H1 (cell line): ENCODE measurements around the gene TMEM39B.

Experiments
- CREB1 ChIP-seq: IDR thresholded peaks from 2 replicates; pipeline ENCODE4 v1.6.1; 2012; ENCODE audit warnings: inconsistent platforms
- CTCF ChIP-seq, 3 experiments: IDR thresholded peaks; 1 replicate in 2 of 3; 2 replicates in 1 of 3; pipeline versions ENCODE4 v1.5.1 to v1.6.1; 2011; ENCODE audit warnings: low read length in 3 of 3, mild to moderate bottlenecking in 3 of 3, inconsistent platforms in 2 of 3, low read depth in 1 of 3, moderate library complexity in 1 of 3; ENCODE audit not compliant: insufficient read depth in 1 of 3; ENCODE audit errors: control extremely low read depth in 1 of 3
- EZH2 ChIP-seq: fragments of 200-600 bp; sonication (generic); IDR thresholded peaks from 2 replicates; pipeline ENCODE4 v1.7.1; 2012; ENCODE audit warnings: low read depth, mild to moderate bottlenecking, moderate library complexity, low read length, inconsistent platforms; ENCODE audit not compliant: severe bottlenecking
- GABPA ChIP-seq: IDR thresholded peaks from 2 replicates; pipeline ENCODE4 v1.6.1; 2011; ENCODE audit warnings: mild to moderate bottlenecking, low read length, moderate library complexity, borderline replicate concordance; ENCODE audit not compliant: insufficient read depth
- HDAC2 ChIP-seq, 2 experiments: fragments of 300-600 bp in 1 of 2; sonication (generic) in 1 of 2; IDR thresholded peaks; 2 replicates each; pipeline ENCODE4 v1.6.1; 2011 to 2012; ENCODE audit warnings: low read depth in 2 of 2, low read length in 2 of 2, mild to moderate bottlenecking in 2 of 2, moderate library complexity in 2 of 2, borderline replicate concordance in 1 of 2, inconsistent platforms in 1 of 2
- JUND ChIP-seq: IDR thresholded peaks from 2 replicates; pipeline ENCODE4 v1.6.1; 2011; ENCODE audit warnings: mild to moderate bottlenecking, improper control_type of control experiment, low read length
- SIN3A ChIP-seq, 2 experiments: IDR thresholded peaks in 1 of 2; conservative IDR thresholded peaks in 1 of 2; 2 replicates each; pipeline ENCODE4 v1.6.1; 2011 to 2012; ENCODE audit warnings: low read length in 2 of 2, improper control_type of control experiment in 1 of 2, low read depth in 1 of 2, mild to moderate bottlenecking in 1 of 2
- SP4 ChIP-seq: IDR thresholded peaks from 2 replicates; pipeline ENCODE4 v1.6.1; 2012; ENCODE audit warnings: low read length, inconsistent platforms

GRCh38 chr1:32028746-32029145, 44.0 kb upstream of the TMEM39B start:
- TF ChIP-seq SIN3A (conservative IDR thresholded peaks at IDR 0.05 in 1 of 2, IDR thresholded peaks at IDR 0.05 in 1 of 2; ENCODE audit: low read depth in 1 of 2, low read length in 2 of 2) = no peak
- no peak for TF ChIP-seq CREB1
- TF ChIP-seq EZH2 = no peak
- TF ChIP-seq CTCF (IDR thresholded peaks at IDR 0.05; ENCODE audit: control extremely low read depth in 1 of 3, insufficient read depth in 1 of 3, low read depth in 1 of 3, low read length in 3 of 3) = no peak
- no peak for TF ChIP-seq HDAC2 (IDR thresholded peaks at IDR 0.05; ENCODE audit: borderline replicate concordance in 1 of 2, low read depth in 2 of 2, low read length in 2 of 2)
- no peak for TF ChIP-seq JUND
- no peak for TF ChIP-seq SP4
- no peak for TF ChIP-seq GABPA
